HL-60 (cell line): Measurements from ENCODE around the gene GAMT.

Source experiments
- DNase-seq, 2 experiments: peaks; one replicate each; pipeline ENCODE4 v3.0.0-alpha.2; 2010 to 2020; ENCODE audit warnings: low read depth in 1 of 2, low spot score in 1 of 2
- H3K27ac ChIP-seq: fragments of 250-450 bp; sonication (Bioruptor Pico); replicated peaks from 2 replicates; pipeline ENCODE4 v1.5.1; 2020; ENCODE audit warnings: mild to moderate bottlenecking, moderate library complexity
- H3K27me3 ChIP-seq: fragments of 250-450 bp; sonication (Bioruptor Pico); 2 replicates; pipeline ENCODE4 v1.5.1; 2021; ENCODE audit warnings: mild to moderate bottlenecking, moderate library complexity; ENCODE audit not compliant: insufficient read depth, poor library complexity, severe bottlenecking
- H3K4me3 ChIP-seq: replicated peaks from 2 replicates; pipeline ENCODE4 v1.5.1; 2011; ENCODE audit warnings: mild to moderate bottlenecking, control low read depth, low read length; ENCODE audit not compliant: insufficient read depth
- GABPA ChIP-seq: IDR thresholded peaks from 2 replicates; pipeline ENCODE4 v1.6.1; 2012; ENCODE audit warnings: low read depth
- POLR2AphosphoS5 ChIP-seq: IDR thresholded peaks from 2 replicates; pipeline ENCODE4 v1.6.1; 2012; ENCODE audit warnings: low read depth
- SPI1 ChIP-seq: IDR thresholded peaks from 2 replicates; pipeline ENCODE4 v1.6.1; 2012; ENCODE audit warnings: low read depth, mild to moderate bottlenecking, borderline replicate concordance
- TF ChIP-seq, protein P1 (sequence below): IDR thresholded peaks from one replicate; pipeline ENCODE4 v1.5.1; 2011; ENCODE audit warnings: low read length, control low read depth, inconsistent platforms; ENCODE audit not compliant: insufficient read depth
- TF ChIP-seq, protein P2 (sequence below): IDR thresholded peaks from 2 replicates; pipeline ENCODE4 v1.6.1; 2012; ENCODE audit warnings: low read depth; ENCODE audit not compliant: insufficient replicate concordance

Gene GAMT

DNA sequence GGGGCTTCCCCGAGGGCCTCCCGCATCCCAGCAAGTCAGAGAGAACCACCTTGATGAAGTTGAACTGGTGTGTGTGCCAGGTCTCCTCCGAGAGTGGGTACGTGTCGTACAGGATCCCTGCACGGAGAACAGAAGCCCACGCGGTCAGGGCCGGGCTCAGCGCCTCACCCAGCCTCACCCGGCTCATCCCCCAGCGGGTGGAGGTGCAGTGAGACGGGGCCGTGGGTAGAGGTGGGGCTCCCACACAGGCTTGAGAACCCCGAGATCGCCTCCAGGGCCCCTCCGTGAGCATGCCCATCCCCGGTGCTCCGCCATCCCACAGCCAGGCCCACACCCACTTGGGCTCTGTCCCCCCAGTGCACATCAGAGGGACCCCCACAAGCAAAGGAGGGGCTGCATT is 2.3 kb downstream of the GAMT start:
- Histone ChIP-seq H3K27me3 (peaks cover 5% of the 10 kb centered on the region), H3K27ac (no peak overlapping the region), H3K4me3 (no peak overlapping the region)
- DNase-seq = no peak
- no peak for TF ChIP-seq SPI1
- no peak for TF ChIP-seq POLR2AphosphoS5
- TF ChIP-seq GABPA = no peak
- TF ChIP-seq, protein P1, sequence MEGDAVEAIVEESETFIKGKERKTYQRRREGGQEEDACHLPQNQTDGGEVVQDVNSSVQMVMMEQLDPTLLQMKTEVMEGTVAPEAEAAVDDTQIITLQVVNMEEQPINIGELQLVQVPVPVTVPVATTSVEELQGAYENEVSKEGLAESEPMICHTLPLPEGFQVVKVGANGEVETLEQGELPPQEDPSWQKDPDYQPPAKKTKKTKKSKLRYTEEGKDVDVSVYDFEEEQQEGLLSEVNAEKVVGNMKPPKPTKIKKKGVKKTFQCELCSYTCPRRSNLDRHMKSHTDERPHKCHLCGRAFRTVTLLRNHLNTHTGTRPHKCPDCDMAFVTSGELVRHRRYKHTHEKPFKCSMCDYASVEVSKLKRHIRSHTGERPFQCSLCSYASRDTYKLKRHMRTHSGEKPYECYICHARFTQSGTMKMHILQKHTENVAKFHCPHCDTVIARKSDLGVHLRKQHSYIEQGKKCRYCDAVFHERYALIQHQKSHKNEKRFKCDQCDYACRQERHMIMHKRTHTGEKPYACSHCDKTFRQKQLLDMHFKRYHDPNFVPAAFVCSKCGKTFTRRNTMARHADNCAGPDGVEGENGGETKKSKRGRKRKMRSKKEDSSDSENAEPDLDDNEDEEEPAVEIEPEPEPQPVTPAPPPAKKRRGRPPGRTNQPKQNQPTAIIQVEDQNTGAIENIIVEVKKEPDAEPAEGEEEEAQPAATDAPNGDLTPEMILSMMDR = no peak
- TF ChIP-seq, protein P2, sequence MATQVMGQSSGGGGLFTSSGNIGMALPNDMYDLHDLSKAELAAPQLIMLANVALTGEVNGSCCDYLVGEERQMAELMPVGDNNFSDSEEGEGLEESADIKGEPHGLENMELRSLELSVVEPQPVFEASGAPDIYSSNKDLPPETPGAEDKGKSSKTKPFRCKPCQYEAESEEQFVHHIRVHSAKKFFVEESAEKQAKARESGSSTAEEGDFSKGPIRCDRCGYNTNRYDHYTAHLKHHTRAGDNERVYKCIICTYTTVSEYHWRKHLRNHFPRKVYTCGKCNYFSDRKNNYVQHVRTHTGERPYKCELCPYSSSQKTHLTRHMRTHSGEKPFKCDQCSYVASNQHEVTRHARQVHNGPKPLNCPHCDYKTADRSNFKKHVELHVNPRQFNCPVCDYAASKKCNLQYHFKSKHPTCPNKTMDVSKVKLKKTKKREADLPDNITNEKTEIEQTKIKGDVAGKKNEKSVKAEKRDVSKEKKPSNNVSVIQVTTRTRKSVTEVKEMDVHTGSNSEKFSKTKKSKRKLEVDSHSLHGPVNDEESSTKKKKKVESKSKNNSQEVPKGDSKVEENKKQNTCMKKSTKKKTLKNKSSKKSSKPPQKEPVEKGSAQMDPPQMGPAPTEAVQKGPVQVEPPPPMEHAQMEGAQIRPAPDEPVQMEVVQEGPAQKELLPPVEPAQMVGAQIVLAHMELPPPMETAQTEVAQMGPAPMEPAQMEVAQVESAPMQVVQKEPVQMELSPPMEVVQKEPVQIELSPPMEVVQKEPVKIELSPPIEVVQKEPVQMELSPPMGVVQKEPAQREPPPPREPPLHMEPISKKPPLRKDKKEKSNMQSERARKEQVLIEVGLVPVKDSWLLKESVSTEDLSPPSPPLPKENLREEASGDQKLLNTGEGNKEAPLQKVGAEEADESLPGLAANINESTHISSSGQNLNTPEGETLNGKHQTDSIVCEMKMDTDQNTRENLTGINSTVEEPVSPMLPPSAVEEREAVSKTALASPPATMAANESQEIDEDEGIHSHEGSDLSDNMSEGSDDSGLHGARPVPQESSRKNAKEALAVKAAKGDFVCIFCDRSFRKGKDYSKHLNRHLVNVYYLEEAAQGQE = no peak

GRCh38 chr19:1397838-1398237 is 3.5 kb downstream of the GAMT start:
- DNase-seq = peak in 1 of 2 experiments; percentile 67
- Histone ChIP-seq H3K27ac (no peak overlapping the region), H3K4me3 (no peak overlapping the region), H3K27me3 (peaks cover 5% of the 10 kb centered on the region)
- TF ChIP-seq POLR2AphosphoS5 (no peak), GABPA (no peak), SPI1 (no peak)
- TF ChIP-seq, protein P1 = no peak
- TF ChIP-seq, protein P2 = no peak

DNA sequence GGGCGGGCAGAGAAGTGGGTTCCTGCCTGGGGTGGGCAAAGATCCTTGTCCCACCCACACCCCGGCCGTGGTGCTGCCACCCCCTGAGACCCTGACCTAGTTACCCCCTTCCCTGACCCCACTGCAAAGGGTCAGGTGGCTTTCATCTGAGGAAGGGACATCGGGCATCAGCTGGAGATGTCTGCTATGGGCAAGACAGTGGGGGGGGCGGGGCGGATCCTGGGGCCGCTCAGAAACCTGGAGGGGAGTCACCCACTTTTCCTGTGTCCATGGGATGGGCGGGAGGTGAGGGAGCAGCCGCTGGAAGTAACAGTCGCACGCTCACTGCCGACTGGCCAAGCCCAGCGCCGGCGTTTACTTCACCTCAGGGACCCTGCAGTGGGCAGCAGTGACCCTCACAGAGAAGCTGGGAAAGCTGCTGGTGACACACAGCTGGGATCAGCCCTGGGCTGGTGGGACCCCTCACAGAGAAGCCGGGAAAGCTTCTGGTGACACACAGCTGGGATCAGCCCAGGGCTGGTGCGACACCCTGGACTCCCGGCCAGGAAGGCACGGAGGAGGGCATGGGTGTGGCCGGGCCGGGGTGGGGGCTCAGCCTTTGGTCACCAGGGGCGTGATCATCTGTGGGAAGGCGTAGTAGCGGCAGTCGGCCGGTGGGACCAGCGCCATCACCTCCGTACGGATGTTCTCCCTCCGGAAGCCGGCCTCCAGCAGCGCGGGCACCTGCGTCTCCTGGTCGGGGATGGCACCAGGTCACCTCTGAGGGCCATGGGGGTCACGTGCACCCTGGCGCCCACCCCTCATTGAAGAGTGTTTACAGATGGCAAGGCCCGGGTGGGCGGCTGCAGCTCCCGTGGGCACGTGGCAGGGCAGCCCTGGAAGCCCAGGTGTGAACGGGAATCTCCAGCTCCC is 4.3 kb downstream of the GAMT start:
- no peak for DNase-seq
- no peak overlapping the region for H3K27ac ChIP-seq
- no peak overlapping the region for H3K4me3 ChIP-seq
- H3K27me3 ChIP-seq = peaks cover 5% of the 10 kb centered on the region
- TF ChIP-seq SPI1 = no peak
- TF ChIP-seq GABPA = no peak
- TF ChIP-seq POLR2AphosphoS5 = no peak
- TF ChIP-seq, protein P1 = no peak
- TF ChIP-seq, protein P2 = no peak
